ENCODE measurements around the gene TNS1.
"Not testable (repeated sequence)": the region's sequence is repeated elsewhere in the genome, so short reads cannot be mapped to it uniquely, and the experiment has no call there.

TNS1 gene

GRCh38 chr2:218029366-218030360 lies 26.9 kb upstream of the TNS1 start:
- no peak for DNase-seq

GRCh38 chr2:218028562-218029348 lies 26.0 kb upstream of the TNS1 start:
- DNase-seq: no peak

GRCh38 chr2:218028189-218028495 lies 25.3 kb upstream of the TNS1 start:
- no peak for DNase-seq

- no peak for DNase-seq
These were observed 24.8 kb upstream of the TNS1 start for GRCh38 chr2:218027426-218028188.

GRCh38 chr2:218026676-218027425 lies 24.1 kb upstream of the TNS1 start:
- no peak for DNase-seq

GRCh38 chr2:218026244-218026643 lies 23.4 kb upstream of the TNS1 start:
- no peak for DNase-seq

- no peak for DNase-seq
These were observed 22.1 kb upstream of the TNS1 start for GRCh38 chr2:218024871-218025270.

GRCh38 chr2:218024336-218024735 lies 21.5 kb upstream of the TNS1 start:
- no peak for DNase-seq

GRCh38 chr2:218023636-218024035 lies 20.8 kb upstream of the TNS1 start:
- DNase-seq: no peak

GRCh38 chr2:218022851-218023530 lies 20.2 kb upstream of the TNS1 start:
- no peak for DNase-seq

- DNase-seq: no peak
These were observed 19.5 kb upstream of the TNS1 start for GRCh38 chr2:218022131-218022850.

GRCh38 chr2:218021536-218022071 lies 18.8 kb upstream of the TNS1 start:
- DNase-seq: no peak

GRCh38 chr2:218020966-218021535 lies 18.3 kb upstream of the TNS1 start:
- DNase-seq: no peak

- no peak for DNase-seq
These were observed 17.5 kb upstream of the TNS1 start for GRCh38 chr2:218020281-218020680.

GRCh38 chr2:218019411-218020060 lies 16.7 kb upstream of the TNS1 start:
- no peak for DNase-seq

- DNase-seq: not testable (repeated sequence)
These were observed 16.0 kb upstream of the TNS1 start for GRCh38 chr2:218018842-218019125.

GRCh38 chr2:218017211-218018053 lies 14.6 kb upstream of the TNS1 start:
- no peak for DNase-seq

GRCh38 chr2:218016810-218017209 lies 14.0 kb upstream of the TNS1 start:
- DNase-seq: no peak
